H1 (cell line): ENCODE measurements around the gene CDH11. TPM values are rescaled to one million over a fixed set of nuclear protein-coding genes. Genes with fewer than 3 reads are reported as not detected.

ENCODE experiments used
- CBX5 ChIP-seq: fragments of 300-800, 300-1000 bp; sonication (generic); IDR thresholded peaks from 2 replicates; pipeline ENCODE4 v1.7.1; 2016; ENCODE audit warnings: antibody characterized with exemption, low read length, low read depth
- EGR1 ChIP-seq: IDR thresholded peaks from 2 replicates; pipeline ENCODE4 v1.6.1; 2011; ENCODE audit warnings: low read depth, low read length, borderline replicate concordance
- JUN ChIP-seq: IDR thresholded peaks from 2 replicates; pipeline ENCODE4 v1.6.1; 2011; ENCODE audit warnings: low read depth, mild to moderate bottlenecking, improper control_type of control experiment, low read length
- MAFK ChIP-seq: IDR thresholded peaks from 2 replicates; pipeline ENCODE4 v1.6.1; 2012; ENCODE audit warnings: low read depth, mild to moderate bottlenecking, improper control_type of control experiment, low read length
- RNF2 ChIP-seq: fragments of 200-900, 300-1000 bp; sonication (generic); IDR thresholded peaks from 2 replicates; pipeline ENCODE4 v1.7.1; 2016; ENCODE audit warnings: borderline replicate concordance, low read depth, mild to moderate bottlenecking, antibody characterized with exemption, low read length; ENCODE audit not compliant: poor library complexity, severe bottlenecking; ENCODE audit errors: missing control alignments
- SP4 ChIP-seq: IDR thresholded peaks from 2 replicates; pipeline ENCODE4 v1.6.1; 2012; ENCODE audit warnings: low read length, inconsistent platforms
- TCF12 ChIP-seq: IDR thresholded peaks from 2 replicates; pipeline ENCODE4 v1.6.1; 2011; ENCODE audit warnings: low read depth, mild to moderate bottlenecking, low read length
- polyA plus RNA-seq, 7 experiments: library from polyadenylated mRNA; depleted of rRNA in 3 of 7; stranded (reverse) in 5 of 7; unstranded in 2 of 7; fragments of >200 nt in 5 of 7; fragments of 200-250 nt in 2 of 7; gene quantifications; 1 replicate in 5 of 7; 2 replicates in 1 of 7; 4 replicates in 1 of 7; pipeline versions ENCODE4 v1.2.1 to v1.2.3, GENCODE V29; 2011 to 2013; ENCODE audit warnings: missing spikeins in 2 of 7, mixed read lengths in 2 of 7
- total RNA-seq: library from RNA; stranded (reverse); fragmentation: NEBNext Ultra II Directional; extraction: Animal tissue kit (Norgen Biotek cat#: 25700); gene quantifications from 2 replicates; pipeline ENCODE4 v1.2.1, GENCODE V29; 2021
- TF ChIP-seq, protein P1 (sequence below): fragments of 300-600 bp; sonication (generic); IDR thresholded peaks from 2 replicates; pipeline ENCODE4 v1.7.1; 2012; ENCODE audit warnings: low read length, moderate library complexity, mild to moderate bottlenecking, inconsistent platforms; ENCODE audit not compliant: insufficient replicate concordance
- TF ChIP-seq, protein P2 (sequence below): IDR thresholded peaks from 2 replicates; pipeline ENCODE4 v1.6.1; 2012; ENCODE audit warnings: inconsistent platforms

CDH11 gene
- total and polyA plus RNA-seq, 2 of the 8 experiments (the other 6 are each of a cell fraction or from before 2014, with no cell fraction given), result 3.3 to 8.4 TPM

DNA sequence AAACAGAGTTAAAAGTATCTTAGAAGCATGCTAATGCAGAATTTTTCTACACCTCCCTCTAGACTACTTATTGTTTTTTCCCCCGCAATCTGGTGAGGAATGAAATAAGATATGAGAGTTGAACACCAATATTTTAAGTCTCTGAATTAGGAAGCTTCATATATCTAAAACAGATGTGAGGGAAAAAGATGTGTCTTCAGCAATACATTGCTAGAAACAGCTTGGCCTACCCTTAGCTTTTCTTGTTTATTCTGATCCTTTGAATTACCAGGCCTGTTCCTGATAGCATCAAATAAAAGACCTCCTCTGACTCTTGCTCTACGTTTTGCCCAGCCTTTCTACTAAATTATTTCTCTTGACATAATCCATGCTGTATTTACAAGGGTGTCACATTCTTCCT is 221.8 kb downstream of the CDH11 start (continued):
- TF ChIP-seq, protein P1, sequence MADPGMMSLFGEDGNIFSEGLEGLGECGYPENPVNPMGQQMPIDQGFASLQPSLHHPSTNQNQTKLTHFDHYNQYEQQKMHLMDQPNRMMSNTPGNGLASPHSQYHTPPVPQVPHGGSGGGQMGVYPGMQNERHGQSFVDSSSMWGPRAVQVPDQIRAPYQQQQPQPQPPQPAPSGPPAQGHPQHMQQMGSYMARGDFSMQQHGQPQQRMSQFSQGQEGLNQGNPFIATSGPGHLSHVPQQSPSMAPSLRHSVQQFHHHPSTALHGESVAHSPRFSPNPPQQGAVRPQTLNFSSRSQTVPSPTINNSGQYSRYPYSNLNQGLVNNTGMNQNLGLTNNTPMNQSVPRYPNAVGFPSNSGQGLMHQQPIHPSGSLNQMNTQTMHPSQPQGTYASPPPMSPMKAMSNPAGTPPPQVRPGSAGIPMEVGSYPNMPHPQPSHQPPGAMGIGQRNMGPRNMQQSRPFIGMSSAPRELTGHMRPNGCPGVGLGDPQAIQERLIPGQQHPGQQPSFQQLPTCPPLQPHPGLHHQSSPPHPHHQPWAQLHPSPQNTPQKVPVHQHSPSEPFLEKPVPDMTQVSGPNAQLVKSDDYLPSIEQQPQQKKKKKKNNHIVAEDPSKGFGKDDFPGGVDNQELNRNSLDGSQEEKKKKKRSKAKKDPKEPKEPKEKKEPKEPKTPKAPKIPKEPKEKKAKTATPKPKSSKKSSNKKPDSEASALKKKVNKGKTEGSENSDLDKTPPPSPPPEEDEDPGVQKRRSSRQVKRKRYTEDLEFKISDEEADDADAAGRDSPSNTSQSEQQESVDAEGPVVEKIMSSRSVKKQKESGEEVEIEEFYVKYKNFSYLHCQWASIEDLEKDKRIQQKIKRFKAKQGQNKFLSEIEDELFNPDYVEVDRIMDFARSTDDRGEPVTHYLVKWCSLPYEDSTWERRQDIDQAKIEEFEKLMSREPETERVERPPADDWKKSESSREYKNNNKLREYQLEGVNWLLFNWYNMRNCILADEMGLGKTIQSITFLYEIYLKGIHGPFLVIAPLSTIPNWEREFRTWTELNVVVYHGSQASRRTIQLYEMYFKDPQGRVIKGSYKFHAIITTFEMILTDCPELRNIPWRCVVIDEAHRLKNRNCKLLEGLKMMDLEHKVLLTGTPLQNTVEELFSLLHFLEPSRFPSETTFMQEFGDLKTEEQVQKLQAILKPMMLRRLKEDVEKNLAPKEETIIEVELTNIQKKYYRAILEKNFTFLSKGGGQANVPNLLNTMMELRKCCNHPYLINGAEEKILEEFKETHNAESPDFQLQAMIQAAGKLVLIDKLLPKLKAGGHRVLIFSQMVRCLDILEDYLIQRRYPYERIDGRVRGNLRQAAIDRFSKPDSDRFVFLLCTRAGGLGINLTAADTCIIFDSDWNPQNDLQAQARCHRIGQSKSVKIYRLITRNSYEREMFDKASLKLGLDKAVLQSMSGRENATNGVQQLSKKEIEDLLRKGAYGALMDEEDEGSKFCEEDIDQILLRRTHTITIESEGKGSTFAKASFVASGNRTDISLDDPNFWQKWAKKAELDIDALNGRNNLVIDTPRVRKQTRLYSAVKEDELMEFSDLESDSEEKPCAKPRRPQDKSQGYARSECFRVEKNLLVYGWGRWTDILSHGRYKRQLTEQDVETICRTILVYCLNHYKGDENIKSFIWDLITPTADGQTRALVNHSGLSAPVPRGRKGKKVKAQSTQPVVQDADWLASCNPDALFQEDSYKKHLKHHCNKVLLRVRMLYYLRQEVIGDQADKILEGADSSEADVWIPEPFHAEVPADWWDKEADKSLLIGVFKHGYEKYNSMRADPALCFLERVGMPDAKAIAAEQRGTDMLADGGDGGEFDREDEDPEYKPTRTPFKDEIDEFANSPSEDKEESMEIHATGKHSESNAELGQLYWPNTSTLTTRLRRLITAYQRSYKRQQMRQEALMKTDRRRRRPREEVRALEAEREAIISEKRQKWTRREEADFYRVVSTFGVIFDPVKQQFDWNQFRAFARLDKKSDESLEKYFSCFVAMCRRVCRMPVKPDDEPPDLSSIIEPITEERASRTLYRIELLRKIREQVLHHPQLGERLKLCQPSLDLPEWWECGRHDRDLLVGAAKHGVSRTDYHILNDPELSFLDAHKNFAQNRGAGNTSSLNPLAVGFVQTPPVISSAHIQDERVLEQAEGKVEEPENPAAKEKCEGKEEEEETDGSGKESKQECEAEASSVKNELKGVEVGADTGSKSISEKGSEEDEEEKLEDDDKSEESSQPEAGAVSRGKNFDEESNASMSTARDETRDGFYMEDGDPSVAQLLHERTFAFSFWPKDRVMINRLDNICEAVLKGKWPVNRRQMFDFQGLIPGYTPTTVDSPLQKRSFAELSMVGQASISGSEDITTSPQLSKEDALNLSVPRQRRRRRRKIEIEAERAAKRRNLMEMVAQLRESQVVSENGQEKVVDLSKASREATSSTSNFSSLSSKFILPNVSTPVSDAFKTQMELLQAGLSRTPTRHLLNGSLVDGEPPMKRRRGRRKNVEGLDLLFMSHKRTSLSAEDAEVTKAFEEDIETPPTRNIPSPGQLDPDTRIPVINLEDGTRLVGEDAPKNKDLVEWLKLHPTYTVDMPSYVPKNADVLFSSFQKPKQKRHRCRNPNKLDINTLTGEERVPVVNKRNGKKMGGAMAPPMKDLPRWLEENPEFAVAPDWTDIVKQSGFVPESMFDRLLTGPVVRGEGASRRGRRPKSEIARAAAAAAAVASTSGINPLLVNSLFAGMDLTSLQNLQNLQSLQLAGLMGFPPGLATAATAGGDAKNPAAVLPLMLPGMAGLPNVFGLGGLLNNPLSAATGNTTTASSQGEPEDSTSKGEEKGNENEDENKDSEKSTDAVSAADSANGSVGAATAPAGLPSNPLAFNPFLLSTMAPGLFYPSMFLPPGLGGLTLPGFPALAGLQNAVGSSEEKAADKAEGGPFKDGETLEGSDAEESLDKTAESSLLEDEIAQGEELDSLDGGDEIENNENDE, result no peak
- no peak for TF ChIP-seq JUN
- no peak for TF ChIP-seq SP4
- TF ChIP-seq, protein P2, sequence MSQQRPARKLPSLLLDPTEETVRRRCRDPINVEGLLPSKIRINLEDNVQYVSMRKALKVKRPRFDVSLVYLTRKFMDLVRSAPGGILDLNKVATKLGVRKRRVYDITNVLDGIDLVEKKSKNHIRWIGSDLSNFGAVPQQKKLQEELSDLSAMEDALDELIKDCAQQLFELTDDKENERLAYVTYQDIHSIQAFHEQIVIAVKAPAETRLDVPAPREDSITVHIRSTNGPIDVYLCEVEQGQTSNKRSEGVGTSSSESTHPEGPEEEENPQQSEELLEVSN, result no peak
- TF ChIP-seq CBX5, result no peak
- TF ChIP-seq EGR1, result no peak
- no peak for TF ChIP-seq TCF12
- TF ChIP-seq MAFK, result no peak
- TF ChIP-seq RNF2, result no peak
